GM12878 (cell line): ENCODE data around the gene PCF11. TPM values are rescaled to one million over a fixed set of nuclear protein-coding genes. Genes with fewer than 3 reads are reported as not detected.

ENCODE experiments used
- ATAC-seq: fragments of 200-7000 bp; cut with Tn5 transposase; 3 replicates; pipeline ENCODE4 v1.9.1; 2020; ENCODE audit warnings: mild to moderate bottlenecking, moderate library complexity
- BruUV-seq: library from RNA; stranded (reverse); fragments of 400-500 nt; replicated peaks from 2 replicates; lab custom pipeline; 2021; lab: Mats Ljungman, UMichigan
- CTCF ChIA-PET: fragments of 300-600 bp; sonication (Branson Sonifier 250); formaldehyde crosslinking; extraction: SDS; loops from one replicate; lab custom pipeline; 2021; ENCODE audit warnings: inconsistent platforms; lab: Yijun Ruan, JAX
- POLR2A ChIA-PET: fragments of 350-600 bp; formaldehyde crosslinking; extraction: SDS; loops from one replicate; lab custom pipeline; 2021; ENCODE audit warnings: inconsistent platforms; lab: Charles Lee
- RAD21 ChIA-PET: fragments of 300-600 bp; sonication (Branson Sonifier 250); formaldehyde crosslinking; loops from one replicate; lab custom pipeline; 2023; ENCODE audit warnings: antibody characterized with exemption; ENCODE audit not compliant: unreplicated experiment; lab: Charles Lee
- SMC1A ChIA-PET: fragments of 300-600 bp; sonication (Branson Sonifier 250); formaldehyde crosslinking; loops from one replicate; lab custom pipeline; 2023; ENCODE audit not compliant: unreplicated experiment, uncharacterized antibody; lab: Charles Lee
- DNase-seq: peaks from one replicate; pipeline ENCODE4 v3.0.0-alpha.2; 2011; ENCODE audit warnings: low read depth, low spot score
- FAIRE-seq: peaks from 3 replicates; lab custom pipeline; 2011; peaks lifted over from hg19 to GRCh38; lab: Jason Lieb, UNC
- H2AFZ ChIP-seq: 2 replicates; pipeline ENCODE4 v1.6.0; 2011; ENCODE audit warnings: low read depth, low read length, control low read depth; ENCODE audit not compliant: control insufficient read depth
- H3K27ac ChIP-seq: 2 replicates; pipeline ENCODE4 v1.5.1; 2011; ENCODE audit warnings: control low read depth; ENCODE audit not compliant: control insufficient read depth, insufficient read depth
- H3K27me3 ChIP-seq, 2 experiments: replicated peaks in 1 of 2; 2 replicates each; pipeline versions ENCODE4 v1.6.0 to v1.6.1; 2011; ENCODE audit warnings: low read length in 1 of 2; ENCODE audit not compliant: control insufficient read depth in 2 of 2, insufficient read depth in 2 of 2
- H3K36me3 ChIP-seq, 2 experiments: 2 replicates each; pipeline ENCODE4 v1.5.1; 2011; ENCODE audit warnings: low read length in 1 of 2; ENCODE audit not compliant: control insufficient read depth in 2 of 2, insufficient read depth in 2 of 2
- H3K4me1 ChIP-seq: 2 replicates; pipeline ENCODE4 v1.6.1; 2011; ENCODE audit warnings: mild to moderate bottlenecking, low read length, moderate library complexity, mixed read lengths; ENCODE audit not compliant: control insufficient read depth, insufficient read depth
- H3K4me2 ChIP-seq: 2 replicates; pipeline ENCODE4 v1.6.0; 2011; ENCODE audit warnings: control low read depth; ENCODE audit not compliant: control insufficient read depth, insufficient read depth
- H3K4me3 ChIP-seq: fragments of 200-600 bp; sonication (generic); 2 replicates; pipeline ENCODE4 v1.5.1; 2016
- H3K79me2 ChIP-seq: 2 replicates; pipeline ENCODE4 v1.6.0; 2011; ENCODE audit warnings: low read length; ENCODE audit not compliant: control insufficient read depth, insufficient read depth
- H3K9ac ChIP-seq: 2 replicates; pipeline ENCODE4 v1.8.0; 2011; ENCODE audit warnings: low read length, control low read depth, mixed read lengths; ENCODE audit not compliant: control insufficient read depth, insufficient read depth
- H3K9me3 ChIP-seq: replicated peaks from 3 replicates; pipeline ENCODE4 v1.5.1; 2011; ENCODE audit warnings: mild to moderate bottlenecking, low read length; ENCODE audit not compliant: control insufficient read depth, insufficient read depth
- H4K20me1 ChIP-seq: 2 replicates; pipeline ENCODE4 v1.6.0; 2011; ENCODE audit not compliant: control insufficient read depth, insufficient read depth
- BHLHE40 ChIP-seq, 2 experiments: fragments of 450-650 bp in 1 of 2; IDR thresholded peaks; 2 replicates each; pipeline ENCODE4 v1.6.1; 2011 to 2017; ENCODE audit warnings: low read depth in 2 of 2, borderline replicate concordance in 1 of 2, improper control_type of control experiment in 1 of 2, low read length in 1 of 2, mild to moderate bottlenecking in 1 of 2
- BRCA1 ChIP-seq: IDR thresholded peaks from 2 replicates; pipeline ENCODE4 v1.6.1; 2011; ENCODE audit warnings: low read depth, low read length, improper control_type of control experiment
- CHD4 ChIP-seq: fragments of 200-600 bp; sonication (generic); IDR thresholded peaks from 2 replicates; pipeline ENCODE4 v1.6.1; 2016; ENCODE audit warnings: mild to moderate bottlenecking
- ESRRA ChIP-seq: IDR thresholded peaks from 2 replicates; pipeline ENCODE4 v1.6.1; 2012; ENCODE audit warnings: mild to moderate bottlenecking, low read length, improper control_type of control experiment
- ETV6 ChIP-seq, 2 experiments: fragments of 450-650 bp in 1 of 2; IDR thresholded peaks in 1 of 2; conservative IDR thresholded peaks in 1 of 2; 2 replicates each; pipeline ENCODE4 v1.6.1; 2014; ENCODE audit warnings: antibody characterized with exemption in 1 of 2, borderline replicate concordance in 1 of 2, low read depth in 1 of 2, mild to moderate bottlenecking in 1 of 2, moderate library complexity in 1 of 2
- HSF1 ChIP-seq: fragments of 150-350 bp; IDR thresholded peaks from 2 replicates; pipeline ENCODE4 v1.6.1; 2014; ENCODE audit warnings: mild to moderate bottlenecking, low read depth, low read length
- KLF5 ChIP-seq: fragments of 450-650 bp; IDR thresholded peaks from 2 replicates; pipeline ENCODE4 v1.6.1; 2014; ENCODE audit warnings: mild to moderate bottlenecking; ENCODE audit not compliant: partially characterized antibody
- SKIL ChIP-seq: fragments of 450-650 bp; IDR thresholded peaks from 2 replicates; pipeline ENCODE4 v1.6.1; 2017; ENCODE audit warnings: mild to moderate bottlenecking, low read depth, inconsistent platforms; ENCODE audit not compliant: poor library complexity, severe bottlenecking
- SMAD5 ChIP-seq: IDR thresholded peaks from 2 replicates; pipeline ENCODE4 v1.6.1; 2016; ENCODE audit warnings: antibody characterized with exemption, low read depth
- STAT1 ChIP-seq: fragments of 450-650 bp; conservative IDR thresholded peaks from 2 replicates; pipeline ENCODE4 v1.6.1; 2014; ENCODE audit warnings: antibody characterized with exemption, mild to moderate bottlenecking
- TAF1 ChIP-seq: IDR thresholded peaks from 2 replicates; pipeline ENCODE4 v1.6.1; 2011; ENCODE audit warnings: mild to moderate bottlenecking, low read depth, low read length, borderline replicate concordance
- TCF3 ChIP-seq: IDR thresholded peaks from 2 replicates; pipeline ENCODE4 v1.6.1; 2012; ENCODE audit warnings: low read depth, mild to moderate bottlenecking, low read length, borderline replicate concordance; ENCODE audit not compliant: insufficient read depth
- ZZZ3 ChIP-seq: IDR thresholded peaks from 2 replicates; pipeline ENCODE4 v1.6.1; 2011; ENCODE audit warnings: low read depth; ENCODE audit not compliant: control insufficient read depth, insufficient read length
- WGBS: methylation state at CpG from one replicate; pipeline ENCODE4 v1.1.6; 2016; ENCODE audit warnings: low lambda C conversion rate; ENCODE audit not compliant: insufficient replicate concordance, insufficient coverage; ENCODE audit errors: missing lambda C conversion rate; 5-methylcytosine and 5-hydroxymethylcytosine counted together
- in situ Hi-C: fragments of 300-500 bp; cut with MboI; formaldehyde crosslinking; loops from 9 replicates; pipeline ENCODE4 v1.14.3; 2018; ENCODE audit warnings: mixed read lengths
- intact Hi-C: fragments of 100-400 bp; cut with micrococcal nuclease; formaldehyde crosslinking; loops from one replicate; pipeline ENCODE4 v1.14.2; 2022; ENCODE audit not compliant: unreplicated experiment
- polyA plus RNA-seq, 11 experiments: library from polyadenylated mRNA; depleted of rRNA in 4 of 11; unstranded in 6 of 11; stranded (reverse) in 5 of 11; fragments of >200 nt; fragmentation: Nextera tagmentation in 4 of 11; fragmentation: Illumina TruSeq in 1 of 11; extraction: Ambion mirVana in 4 of 11; extraction: Trizol in 1 of 11; gene quantifications; 1 replicate in 1 of 11; 2 replicates in 10 of 11; pipeline versions ENCODE4 v1.2.1 to v1.2.3, GENCODE V29; 2011 to 2016; ENCODE audit warnings: inconsistent platforms in 2 of 11, missing spikeins in 2 of 11, low read depth in 1 of 11
- total RNA-seq, 4 experiments: library from RNA; depleted of rRNA in 3 of 4; stranded (reverse); fragments of >200 nt in 3 of 4; fragmentation: Illumina TruSeq in 1 of 4; extraction: Trizol in 1 of 4; gene quantifications; 2 replicates each; pipeline versions ENCODE4 v1.2.1 to v1.2.3, GENCODE V29; 2013 to 2021

PCF11 gene
- total and polyA plus RNA-seq, 10 of the 15 experiments (the other 5 are each of a cell fraction or from before 2014, with no cell fraction given) = 9.2 to 90.4 (median 48.0) TPM

GRCh38 chr11:83151274-83151977 is 5.5 kb upstream of the PCF11 start (continued):
- no peak for TF ChIP-seq CHD4
- TF ChIP-seq, all 136 proteins: peak for 0

- ChIA-PET CTCF (interaction anchor here (0.9 to 1.2 kb wide), 2 partner anchors 16 to 33 kb away, joined by 3 read pairs; no protein-coding TSS in a partner anchor), POLR2A (no interaction called here), SMC1A (interaction anchor here (0.8 to 2.0 kb wide), 5 partner anchors 10 to 92 kb away, joined by 3 to 7 read pairs (median 4); no protein-coding TSS in a partner anchor), RAD21 (no interaction called here)
- Histone ChIP-seq H3K4me2 (no peak overlapping the region), H3K79me2 (peaks cover 7% of the 10 kb centered on the region), H3K9ac (no peak overlapping the region), H3K27me3 (no peaks in the 10 kb centered on the region), H3K9me3 (no peaks in the 10 kb centered on the region), H2AFZ (no peak overlapping the region), H3K36me3 (no peaks in the 10 kb centered on the region), H3K4me1 (peaks cover 3% of the 10 kb centered on the region; the same call in 1 of the 2 replicates), H3K4me3 (no peak overlapping the region), H3K27ac (no peak overlapping the region), H4K20me1 (no peaks in the 10 kb centered on the region)
- intact Hi-C loops = no loop called here
- 93% methylated on average over 2 of the region's 2 CpGs for WGBS
- TF ChIP-seq BHLHE40 (IDR thresholded peaks at IDR 0.05; ENCODE audit: borderline replicate concordance in 1 of 2, low read depth in 2 of 2, low read length in 1 of 2) = no peak
- no peak for TF ChIP-seq KLF5
- TF ChIP-seq STAT1 = no peak
- no peak for TF ChIP-seq SKIL
- TF ChIP-seq BRCA1 = no peak
- TF ChIP-seq HSF1 = no peak
- TF ChIP-seq ZZZ3 = no peak
- no peak for TF ChIP-seq TCF3
- TF ChIP-seq ETV6 (conservative IDR thresholded peaks at IDR 0.05 in 1 of 2, IDR thresholded peaks at IDR 0.05 in 1 of 2; ENCODE audit: borderline replicate concordance in 1 of 2, low read depth in 1 of 2) = no peak
- TF ChIP-seq SMAD5 = no peak
- TF ChIP-seq ESRRA = no peak
- TF ChIP-seq TAF1 = no peak
- in situ Hi-C loops = no loop called here
- FAIRE-seq (no peak), DNase-seq (no peak), ATAC-seq (no peak)
- no TSS peak for BruUV-seq
Observed at GRCh38 chr11:83152264-83152663, 4.7 kb upstream of the PCF11 start.
